HG03095 (cell line): ENCODE data around the gene TRAPPC5.

Source experiments
- ATAC-seq: cut with Tn5 transposase; IDR thresholded peaks from one replicate; pipeline ENCODE4 v1.9.1; 2021; ENCODE audit warnings: moderate library complexity; ENCODE audit not compliant: unreplicated experiment

TRAPPC5 gene

DNA sequence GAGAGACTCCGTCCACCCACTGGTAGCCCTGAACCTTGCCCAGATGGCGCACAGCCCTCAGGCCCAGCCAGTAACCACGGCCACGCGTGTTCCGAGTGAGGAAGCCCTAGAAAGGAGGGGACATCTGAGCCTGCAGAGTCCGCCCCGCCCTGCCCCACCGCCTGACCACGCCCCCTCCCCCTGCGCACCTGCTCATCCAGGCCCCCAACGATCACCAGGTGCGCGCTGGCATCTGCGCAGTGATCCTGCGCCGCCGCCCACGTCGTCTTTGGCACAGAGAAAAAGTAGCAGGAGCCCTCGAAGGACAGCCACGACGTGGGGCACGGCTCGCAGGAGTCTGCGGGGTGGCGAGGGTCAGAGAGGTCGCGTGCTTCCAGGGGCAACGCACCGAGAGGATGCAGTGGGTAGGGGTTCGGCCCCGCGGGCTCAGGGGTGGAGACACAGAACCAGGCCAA, 49.2 kb downstream of the TRAPPC5 start:
- ATAC-seq = no peak

DNA sequence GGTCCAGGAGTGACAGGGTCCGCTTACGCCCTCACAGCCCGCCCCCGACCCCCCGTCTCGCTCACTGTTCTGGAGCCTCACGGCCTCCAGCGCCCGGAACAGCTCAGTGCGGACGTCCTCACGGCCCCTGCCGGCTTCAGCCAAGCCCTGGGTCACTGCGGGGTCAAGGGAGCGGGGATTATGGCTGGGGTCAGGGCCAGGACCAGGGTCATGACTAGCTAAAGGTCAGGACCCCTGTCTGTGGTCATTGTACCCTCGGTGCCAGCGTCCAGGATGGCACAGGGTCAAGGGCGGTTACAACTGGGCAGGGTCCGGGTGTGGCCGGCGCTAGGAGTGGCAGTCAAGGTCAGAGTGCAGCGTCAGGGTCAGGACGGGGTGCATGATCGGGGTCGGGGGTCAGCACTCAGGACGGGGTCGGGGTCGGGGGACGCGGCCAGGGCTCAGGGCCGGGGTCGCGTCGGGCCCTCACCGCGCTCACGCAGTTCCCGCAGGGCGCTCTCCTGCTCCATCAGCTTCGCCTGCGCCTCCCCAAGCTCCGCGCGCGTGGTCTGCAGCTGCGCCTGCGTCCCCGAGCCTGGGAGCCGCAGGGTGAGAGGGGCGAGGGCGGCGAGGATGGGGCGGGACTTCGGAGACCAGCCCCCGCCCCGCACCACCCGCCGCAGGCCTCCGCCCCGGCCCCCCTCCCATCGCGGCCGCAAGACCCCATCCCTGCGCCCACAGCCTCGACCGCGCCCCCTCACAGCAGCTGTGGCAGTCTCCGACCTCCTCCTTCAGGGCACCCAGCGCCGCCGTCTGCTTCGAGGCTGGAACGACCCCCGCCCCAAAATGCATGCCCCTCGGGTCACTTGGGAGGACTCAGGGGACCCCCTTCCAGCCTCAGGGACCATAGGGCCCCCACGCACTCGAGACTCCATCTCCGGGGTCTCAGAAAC, 49.9 kb downstream of the TRAPPC5 start:
- ATAC-seq = no peak

DNA sequence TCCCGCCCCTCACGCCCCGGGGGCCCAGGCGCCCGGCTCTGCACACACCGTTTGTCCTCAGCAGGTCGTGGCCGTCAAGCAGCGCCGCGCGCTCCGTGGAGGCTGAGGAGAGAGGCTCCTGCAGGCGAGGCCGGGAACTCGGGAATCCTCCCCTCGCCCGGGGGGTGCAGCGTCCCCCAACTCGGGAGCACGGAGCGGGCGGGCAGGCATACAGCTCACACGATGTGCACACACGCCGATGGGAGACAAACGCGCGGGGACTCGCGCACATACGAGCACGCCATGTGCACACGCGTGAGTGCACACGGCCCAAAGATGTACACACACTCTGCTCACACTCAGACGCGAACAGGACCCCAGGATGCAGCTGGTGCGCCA, 50.6 kb downstream of the TRAPPC5 start:
- no peak for ATAC-seq

DNA sequence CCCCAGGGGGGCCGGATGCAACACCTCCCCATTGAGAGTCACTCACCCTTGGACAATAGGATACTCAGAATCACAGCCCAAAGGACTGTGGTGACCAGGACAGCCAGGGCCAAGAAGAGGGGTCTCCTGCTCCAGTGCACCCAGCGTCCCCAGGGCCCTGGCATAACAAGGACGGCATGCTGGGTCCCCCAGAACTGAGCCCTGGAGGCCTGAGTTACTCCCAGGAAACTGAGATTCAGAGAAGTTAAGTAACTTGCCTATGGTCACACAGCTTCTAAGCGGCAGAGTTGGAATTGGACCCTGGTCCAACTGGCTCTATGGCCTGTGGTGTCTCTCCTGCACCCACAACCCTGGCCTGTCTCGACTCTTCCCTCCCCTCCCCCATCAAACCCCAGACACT, 51.0 kb downstream of the TRAPPC5 start:
- no peak for ATAC-seq

DNA sequence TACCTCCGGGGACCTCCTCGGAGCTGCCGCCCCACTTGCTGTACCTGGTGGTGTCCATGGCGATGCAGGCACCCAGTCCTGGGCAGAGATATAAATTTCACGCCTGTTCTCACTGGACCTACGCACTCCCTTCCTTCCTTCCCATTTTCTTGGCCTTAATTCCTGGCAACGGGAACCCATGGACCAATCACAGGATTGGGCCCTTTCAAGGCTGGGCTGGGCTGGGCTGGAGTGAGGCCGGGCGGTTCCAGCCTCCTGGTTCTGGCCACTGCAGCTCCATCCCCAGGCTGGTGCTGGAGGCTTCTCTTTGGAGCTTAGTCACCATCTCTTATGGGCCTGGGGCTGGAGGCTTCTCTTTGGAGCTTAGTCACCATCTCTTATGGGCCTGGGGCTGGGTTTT, 51.4 kb downstream of the TRAPPC5 start, which contains the start of gene CLEC4G:
CLEC4G (minus strand) TSS at position 66 of the 400 bp plus-strand sequence; CDS start at position 58, 8 bp downstream.
- ATAC-seq = no peak

DNA sequence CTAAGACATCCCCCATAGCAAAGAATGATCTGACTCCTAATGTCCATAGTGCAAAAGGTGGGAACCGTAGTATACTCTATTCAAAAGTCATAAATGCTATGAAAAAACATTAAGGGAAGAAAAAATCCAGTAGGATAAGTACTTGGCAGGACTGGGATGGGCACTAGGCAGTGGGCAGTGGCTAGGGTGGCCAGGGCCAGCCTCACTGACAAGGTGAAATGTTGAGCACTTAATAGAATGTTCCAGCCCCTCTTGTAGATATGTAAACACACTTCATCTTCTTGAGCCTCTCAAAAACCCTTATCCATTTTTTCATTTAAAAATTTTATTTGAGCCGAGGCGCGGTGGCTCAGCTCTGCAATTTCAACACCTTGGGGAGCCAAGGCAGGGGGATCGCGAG, 52.7 kb downstream of the TRAPPC5 start:
- ATAC-seq = no peak

DNA sequence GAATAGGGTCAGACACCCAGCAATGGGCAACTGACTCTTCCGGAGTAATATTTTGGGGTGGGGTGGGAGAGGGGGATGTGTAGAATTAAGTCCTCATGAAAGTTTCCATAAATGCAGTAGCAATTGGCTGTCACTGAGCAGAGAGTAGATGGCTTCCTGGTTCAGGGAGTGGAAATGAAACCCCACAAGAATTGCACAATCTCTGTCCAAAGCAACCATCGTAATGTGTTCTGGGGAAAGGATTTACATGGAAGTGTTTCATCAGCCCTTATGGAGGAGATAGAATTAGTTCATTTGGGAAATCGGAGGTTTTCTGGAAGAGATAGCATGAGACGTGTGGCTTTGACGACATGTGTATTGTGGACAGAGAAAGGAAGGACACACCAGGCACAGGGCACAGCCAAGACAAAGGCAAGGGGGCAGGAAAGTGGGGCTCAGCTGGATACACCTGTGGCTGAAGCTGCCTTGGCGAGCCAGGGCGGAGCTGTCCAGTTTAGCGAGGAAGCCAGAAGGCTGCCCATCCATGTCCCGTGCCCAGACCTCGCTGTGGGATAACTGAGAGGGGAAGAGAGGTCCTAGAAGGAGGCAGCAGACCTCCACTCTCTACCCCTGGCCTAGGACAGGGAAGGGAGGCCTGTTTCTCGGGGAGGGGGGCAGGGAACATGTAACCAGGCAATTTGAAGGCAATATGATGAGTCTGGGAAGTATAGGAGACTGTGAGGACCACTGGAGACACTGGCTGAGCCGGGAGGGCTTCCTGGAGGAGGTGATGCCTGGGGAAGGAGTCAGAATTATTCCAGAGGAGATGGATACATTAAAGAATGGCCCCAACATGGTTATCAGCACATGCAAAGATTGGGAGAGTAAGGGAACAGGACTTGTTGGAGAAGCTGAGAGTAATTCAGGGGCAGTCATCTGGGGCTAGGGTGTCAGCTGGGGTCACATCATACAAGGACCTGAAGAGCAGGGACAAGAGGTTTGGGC, 53.9 kb downstream of the TRAPPC5 start:
- ATAC-seq = no peak

DNA sequence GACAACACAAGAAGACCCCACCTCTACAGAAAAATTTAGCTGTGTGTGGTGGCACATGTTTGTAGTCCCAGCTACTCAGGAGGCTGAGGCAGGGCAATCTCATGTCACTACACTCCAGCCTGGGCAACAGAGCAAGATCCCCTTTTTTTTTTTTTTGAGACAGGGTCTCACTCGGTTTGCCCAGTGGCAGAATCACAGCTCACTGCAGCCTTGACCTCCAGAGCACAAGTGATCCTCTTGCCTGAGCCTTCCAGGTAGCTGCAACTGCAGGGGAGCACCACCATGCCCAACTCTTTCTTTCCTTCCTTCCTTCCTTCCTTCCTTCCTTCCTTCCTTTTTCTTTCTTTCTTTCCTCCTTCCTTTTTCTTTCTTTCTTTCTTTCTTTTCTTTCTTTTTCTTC, 55.5 kb downstream of the TRAPPC5 start:
- no peak for ATAC-seq

DNA sequence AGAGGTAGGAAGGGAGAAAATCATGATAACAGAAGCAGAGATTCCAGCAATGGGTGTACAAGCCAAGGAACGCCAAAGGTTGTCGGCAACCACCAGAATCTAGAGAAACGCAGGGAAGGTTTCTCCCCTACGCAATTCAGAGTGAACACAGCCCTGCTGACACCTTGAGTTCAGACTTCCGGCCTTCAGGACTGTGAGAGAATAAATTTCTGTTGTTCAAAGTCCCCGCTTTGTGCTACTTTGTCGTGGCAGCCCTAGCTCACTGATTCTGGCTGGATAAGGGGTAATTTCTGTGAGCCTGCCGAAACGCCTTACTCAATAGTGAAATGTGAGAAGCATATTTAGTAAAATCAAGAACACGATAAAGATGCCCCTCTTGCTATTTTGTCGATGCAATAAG, 56.6 kb downstream of the TRAPPC5 start:
- no peak for ATAC-seq
